Measurements from ENCODE around the gene SP4.

The SP4 gene

GRCh38 chr7:21448974-21449373 is 21.1 kb downstream of the SP4 start:
- DNase-seq, result no peak

GRCh38 chr7:21450076-21450475 is 22.2 kb downstream of the SP4 start:
- no peak for DNase-seq

GRCh38 chr7:21450941-21451340 is 23.1 kb downstream of the SP4 start:
- no peak for DNase-seq

GRCh38 chr7:21454182-21454581 is 26.3 kb downstream of the SP4 start:
- no peak for DNase-seq

GRCh38 chr7:21454906-21455305 is 27.0 kb downstream of the SP4 start:
- no peak for DNase-seq

- no peak for DNase-seq
Observed at GRCh38 chr7:21461282-21461681, 33.4 kb downstream of the SP4 start.

- no peak for DNase-seq
Observed at GRCh38 chr7:21462081-21462480, 34.2 kb downstream of the SP4 start.

- no peak for DNase-seq
Observed at GRCh38 chr7:21463524-21463923, 35.6 kb downstream of the SP4 start.

GRCh38 chr7:21468969-21469368 is 41.1 kb downstream of the SP4 start:
- no peak for DNase-seq

- no peak for DNase-seq
Observed at GRCh38 chr7:21469894-21470293, 42.0 kb downstream of the SP4 start.

- no peak for DNase-seq
Observed at GRCh38 chr7:21472029-21472428, 44.1 kb downstream of the SP4 start.

GRCh38 chr7:21476429-21476828 is 48.5 kb downstream of the SP4 start:
- no peak for DNase-seq

GRCh38 chr7:21480693-21481403 is 53.0 kb downstream of the SP4 start:
- no peak for DNase-seq

- DNase-seq, result no peak
Observed at GRCh38 chr7:21486511-21486910, 58.6 kb downstream of the SP4 start.

- no peak for DNase-seq
Observed at GRCh38 chr7:21495731-21496130, 67.8 kb downstream of the SP4 start.

GRCh38 chr7:21497072-21497471 is 69.2 kb downstream of the SP4 start:
- DNase-seq, result no peak

GRCh38 chr7:21500117-21500832 is 72.4 kb downstream of the SP4 start:
- DNase-seq, result no peak

GRCh38 chr7:21504021-21504420 is 76.1 kb downstream of the SP4 start:
- no peak for DNase-seq

- DNase-seq, result peak; percentile 3 to 10
Observed at GRCh38 chr7:21507627-21508343, 79.9 kb downstream of the SP4 start.

- no peak for DNase-seq
Observed at GRCh38 chr7:21508538-21508937, 80.7 kb downstream of the SP4 start.

- DNase-seq, result no peak
Observed at GRCh38 chr7:21514062-21514461, 86.2 kb downstream of the SP4 start.

GRCh38 chr7:21524680-21525079 is 96.8 kb downstream of the SP4 start:
- DNase-seq, result no peak

- DNase-seq, result peak; percentile 7 to 9
Observed at GRCh38 chr7:21526007-21526406, 98.1 kb downstream of the SP4 start.

GRCh38 chr7:21526448-21526847 is 98.6 kb downstream of the SP4 start:
- no peak for DNase-seq

Measured in AML-193 (cell line).